H1 (cell line): ENCODE results near the gene PHRF1. TPM values are rescaled to one million over a fixed set of nuclear protein-coding genes. Genes with fewer than 3 reads are reported as not detected.

ENCODE experiments used
- CTCF ChIA-PET: fragments of 300-600 bp; sonication (Branson Sonifier 250); formaldehyde crosslinking; loops from one replicate; lab custom pipeline; 2021; ENCODE audit not compliant: partially characterized antibody; lab: Charles Lee
- POLR2A ChIA-PET: fragments of 300-600 bp; sonication (Branson Sonifier 250); formaldehyde crosslinking; loops from one replicate; lab custom pipeline; 2021; ENCODE audit warnings: inconsistent platforms; ENCODE audit not compliant: partially characterized antibody; lab: Charles Lee
- DNase-seq, 2 experiments: peaks; one replicate each; pipeline versions ENCODE4 v3.0.0 to v3.0.0-alpha.2; 2010 to 2022; ENCODE audit warnings: low spot score in 2 of 2, low read depth in 1 of 2, mixed read lengths in 1 of 2
- FAIRE-seq: peaks from 2 replicates; lab custom pipeline; 2011; peaks lifted over from hg19 to GRCh38; lab: Jason Lieb, UNC
- H2AFZ ChIP-seq: 2 replicates; pipeline ENCODE4 v1.8.1; 2012; ENCODE audit warnings: low read length, inconsistent platforms
- H2AK5ac ChIP-seq: 2 replicates; pipeline ENCODE4 v1.6.1; 2013; ENCODE audit warnings: low read depth, low read length
- H2BK120ac ChIP-seq: replicated peaks from 2 replicates; pipeline ENCODE3; 2013; ENCODE audit warnings: low read depth, low read length, inconsistent platforms
- H2BK12ac ChIP-seq: 2 replicates; pipeline ENCODE4 v1.6.1; 2013; ENCODE audit warnings: low read depth, low read length
- H2BK15ac ChIP-seq: 2 replicates; pipeline ENCODE4 v1.6.1; 2013; ENCODE audit warnings: low read length
- H2BK20ac ChIP-seq: 2 replicates; pipeline ENCODE4 v1.6.1; 2013; ENCODE audit warnings: low read length
- H2BK5ac ChIP-seq: 2 replicates; pipeline ENCODE4 v1.6.1; 2013; ENCODE audit warnings: low read depth, low read length
- H3K14ac ChIP-seq: 2 replicates; pipeline ENCODE4 v1.6.1; 2013; ENCODE audit warnings: inconsistent platforms; ENCODE audit not compliant: insufficient read length
- H3K18ac ChIP-seq: 2 replicates; pipeline ENCODE4 v1.6.1; 2013; ENCODE audit warnings: low read length; ENCODE audit errors: extremely low read depth
- H3K23ac ChIP-seq: 2 replicates; pipeline ENCODE4 v1.6.1; 2013; ENCODE audit warnings: inconsistent platforms; ENCODE audit not compliant: insufficient read length
- H3K23me2 ChIP-seq: 2 replicates; pipeline ENCODE4 v1.6.1; 2013; ENCODE audit warnings: low read depth, low read length
- H3K27ac ChIP-seq: 2 replicates; pipeline ENCODE4 v1.6.1; 2011; ENCODE audit warnings: low read depth, low read length, inconsistent platforms
- H3K27me3 ChIP-seq, 4 experiments: replicated peaks in 1 of 4; 1 replicate in 1 of 4; 2 replicates in 3 of 4; pipeline versions ENCODE4 v1.6.1 to v1.8.1; 2011 to 2013; ENCODE audit warnings: low read length in 3 of 4, mild to moderate bottlenecking in 3 of 4, inconsistent platforms in 2 of 4, mixed read lengths in 2 of 4, moderate library complexity in 1 of 4; ENCODE audit not compliant: control insufficient read depth in 3 of 4, insufficient read depth in 3 of 4; ENCODE audit errors: extremely low read depth in 1 of 4
- H3K36me3 ChIP-seq, 4 experiments: 2 replicates each; pipeline versions ENCODE4 v1.6.1 to v1.8.1; 2011 to 2013; ENCODE audit warnings: mild to moderate bottlenecking in 4 of 4, low read length in 3 of 4, moderate library complexity in 2 of 4, control low read depth in 1 of 4, inconsistent platforms in 1 of 4; ENCODE audit not compliant: insufficient read depth in 4 of 4, control insufficient read depth in 2 of 4
- H3K4ac ChIP-seq: replicated peaks from 2 replicates; pipeline ENCODE3; 2013; ENCODE audit warnings: low read length, low read depth, mixed read lengths, inconsistent platforms; ENCODE audit not compliant: insufficient read length
- H3K4me1 ChIP-seq, 4 experiments: replicated peaks in 1 of 4; 1 replicate in 1 of 4; 2 replicates in 3 of 4; pipeline versions ENCODE4 v1.6.1 to v1.8.1; 2011 to 2013; ENCODE audit warnings: low read length in 3 of 4, inconsistent platforms in 2 of 4, mixed read lengths in 1 of 4; ENCODE audit not compliant: insufficient read depth in 4 of 4, control insufficient read depth in 3 of 4
- H3K4me2 ChIP-seq, 2 experiments: 2 replicates each; pipeline versions ENCODE4 v1.6.1 to v1.8.1; 2011 to 2013; ENCODE audit warnings: low read depth in 2 of 2, low read length in 2 of 2, control low read depth in 1 of 2, inconsistent platforms in 1 of 2, mild to moderate bottlenecking in 1 of 2; ENCODE audit not compliant: insufficient read depth in 1 of 2
- H3K4me3 ChIP-seq, 4 experiments: fragments of 200-600, 300-600 bp in 1 of 4; sonication (generic), shearing (Covaris generic), sonication (Bioruptor Twin) in 1 of 4; 2 replicates each; pipeline versions ENCODE4 v1.5.1 to v1.8.1; 2011 to 2016; ENCODE audit warnings: low read length in 4 of 4, low read depth in 3 of 4, control low read depth in 2 of 4, inconsistent platforms in 2 of 4, mild to moderate bottlenecking in 2 of 4, mixed read lengths in 1 of 4, moderate library complexity in 1 of 4; ENCODE audit not compliant: insufficient read depth in 2 of 4; ENCODE audit errors: extremely low read depth in 1 of 4
- H3K56ac ChIP-seq: replicated peaks from 2 replicates; pipeline ENCODE3; 2013; ENCODE audit warnings: low read depth, mild to moderate bottlenecking, mixed read lengths, low read length, inconsistent platforms; ENCODE audit not compliant: insufficient read length
- H3K79me1 ChIP-seq: 2 replicates; pipeline ENCODE4 v1.6.1; 2013; ENCODE audit warnings: low read depth, low read length, control low read depth
- H3K79me2 ChIP-seq, 2 experiments: 2 replicates each; pipeline versions ENCODE4 v1.6.1 to v1.8.1; 2012 to 2013; ENCODE audit warnings: low read length in 2 of 2, mild to moderate bottlenecking in 2 of 2, inconsistent platforms in 1 of 2; ENCODE audit not compliant: insufficient read depth in 2 of 2, control insufficient read depth in 1 of 2
- H3K9ac ChIP-seq, 4 experiments: replicated peaks in 1 of 4; 1 replicate in 1 of 4; 2 replicates in 3 of 4; pipeline versions ENCODE4 v1.6.1 to v1.8.1; 2011 to 2013; ENCODE audit warnings: low read depth in 3 of 4, low read length in 3 of 4, control low read depth in 2 of 4, mild to moderate bottlenecking in 2 of 4, moderate library complexity in 2 of 4, inconsistent platforms in 1 of 4; ENCODE audit errors: extremely low read depth in 1 of 4
- H3K9me3 ChIP-seq, 2 experiments: 2 replicates each; pipeline versions ENCODE4 v1.6.1 to v1.8.1; 2012 to 2013; ENCODE audit warnings: mild to moderate bottlenecking in 2 of 2, moderate library complexity in 2 of 2, control low read depth in 1 of 2, inconsistent platforms in 1 of 2, low read depth in 1 of 2, low read length in 1 of 2, mixed read lengths in 1 of 2; ENCODE audit not compliant: insufficient read depth in 2 of 2
- H4K20me1 ChIP-seq, 2 experiments: replicated peaks in 1 of 2; 2 replicates each; pipeline versions ENCODE3 to v1.8.1; 2011 to 2013; ENCODE audit warnings: inconsistent platforms in 2 of 2, low read length in 2 of 2, mild to moderate bottlenecking in 1 of 2; ENCODE audit not compliant: insufficient read depth in 2 of 2, control insufficient read depth in 1 of 2
- H4K5ac ChIP-seq: 2 replicates; pipeline ENCODE4 v1.6.1; 2013; ENCODE audit warnings: low read length, low read depth, mixed read lengths, inconsistent platforms; ENCODE audit not compliant: insufficient read length
- H4K8ac ChIP-seq: 2 replicates; pipeline ENCODE4 v1.8.0; 2013; ENCODE audit warnings: mild to moderate bottlenecking, moderate library complexity, low read length, inconsistent platforms; ENCODE audit not compliant: insufficient read depth; ENCODE audit errors: extremely low read depth
- H4K91ac ChIP-seq: replicated peaks from 2 replicates; pipeline ENCODE3; 2013; ENCODE audit warnings: low read length, mixed read lengths, inconsistent platforms; ENCODE audit not compliant: insufficient read length
- ATF3 ChIP-seq: IDR thresholded peaks from 2 replicates; pipeline ENCODE4 v1.6.1; 2011; ENCODE audit warnings: low read depth, mild to moderate bottlenecking, low read length; ENCODE audit not compliant: insufficient read depth
- CHD2 ChIP-seq: IDR thresholded peaks from 2 replicates; pipeline ENCODE4 v1.6.1; 2012; ENCODE audit warnings: low read length, improper control_type of control experiment
- E2F6 ChIP-seq: IDR thresholded peaks from 2 replicates; pipeline ENCODE4 v1.6.1; 2012; ENCODE audit warnings: inconsistent platforms
- EZH2 ChIP-seq: fragments of 200-600 bp; sonication (generic); IDR thresholded peaks from 2 replicates; pipeline ENCODE4 v1.7.1; 2012; ENCODE audit warnings: low read depth, mild to moderate bottlenecking, moderate library complexity, low read length, inconsistent platforms; ENCODE audit not compliant: severe bottlenecking
- JUND ChIP-seq: IDR thresholded peaks from 2 replicates; pipeline ENCODE4 v1.6.1; 2011; ENCODE audit warnings: mild to moderate bottlenecking, improper control_type of control experiment, low read length
- KDM1A ChIP-seq: fragments of 200-600, 300-600 bp; sonication (generic); IDR thresholded peaks from 2 replicates; pipeline ENCODE4 v1.7.1; 2016; ENCODE audit warnings: mild to moderate bottlenecking, low read length, borderline replicate concordance
- RAD21 ChIP-seq, 2 experiments: IDR thresholded peaks in 1 of 2; conservative IDR thresholded peaks in 1 of 2; 2 replicates each; pipeline ENCODE4 v1.6.1; 2011; ENCODE audit warnings: low read depth in 2 of 2, low read length in 2 of 2, improper control_type of control experiment in 1 of 2, inconsistent platforms in 1 of 2, mild to moderate bottlenecking in 1 of 2, moderate library complexity in 1 of 2
- SRF ChIP-seq: IDR thresholded peaks from 2 replicates; pipeline ENCODE4 v1.6.1; 2011; ENCODE audit warnings: mild to moderate bottlenecking, low read depth, low read length, moderate library complexity
- WGBS, 2 experiments: shearing (Covaris generic) in 1 of 2; methylation state at CpG; one replicate each; pipeline versions ENCODE4 v1.1.6 to v1.1.7; 2013 to 2015; ENCODE audit warnings: low lambda C conversion rate in 2 of 2, mixed read lengths in 2 of 2, inconsistent platforms in 1 of 2, low coverage in 1 of 2, missing lambda C conversion rate in 1 of 2; ENCODE audit not compliant: insufficient replicate concordance in 2 of 2, insufficient coverage in 1 of 2, insufficient read length in 1 of 2; ENCODE audit errors: extremely low coverage in 1 of 2, missing lambda C conversion rate in 1 of 2; 5-methylcytosine and 5-hydroxymethylcytosine counted together
- polyA plus RNA-seq, 7 experiments: library from polyadenylated mRNA; depleted of rRNA in 3 of 7; stranded (reverse) in 5 of 7; unstranded in 2 of 7; fragments of >200 nt in 5 of 7; fragments of 200-250 nt in 2 of 7; gene quantifications; 1 replicate in 5 of 7; 2 replicates in 1 of 7; 4 replicates in 1 of 7; pipeline versions ENCODE4 v1.2.1 to v1.2.3, GENCODE V29; 2011 to 2013; ENCODE audit warnings: missing spikeins in 2 of 7, mixed read lengths in 2 of 7
- total RNA-seq: library from RNA; stranded (reverse); fragmentation: NEBNext Ultra II Directional; extraction: Animal tissue kit (Norgen Biotek cat#: 25700); gene quantifications from 2 replicates; pipeline ENCODE4 v1.2.1, GENCODE V29; 2021

Gene PHRF1
- total and polyA plus RNA-seq, 2 of the 8 experiments (the other 6 are each of a cell fraction or from before 2014, with no cell fraction given), result 13.4 to 37.3 TPM

- no peak overlapping the region for H3K18ac ChIP-seq
- no peak for FAIRE-seq
- no peak overlapping the region for H3K4me3 ChIP-seq
- H4K91ac ChIP-seq, result no peak overlapping the region
- TF ChIP-seq SRF (no peak), CHD2 (no peak), JUND (no peak), RAD21 (IDR thresholded peaks at IDR 0.05 in 1 of 2, conservative IDR thresholded peaks at IDR 0.05 in 1 of 2; ENCODE audit: low read depth in 2 of 2, low read length in 2 of 2) (no peak), E2F6 (no peak), ATF3 (no peak), EZH2 (no peak), KDM1A (no peak)
- ChIA-PET CTCF (no interaction called here), POLR2A (no interaction called here)
- H3K23ac ChIP-seq, result no peak overlapping the region
- no peak overlapping the region for H4K8ac ChIP-seq
- no peak overlapping the region for H3K27ac ChIP-seq
- 96% methylated on average over 27 of the region's 30 CpGs; no CpG with 5 or more reads in 1 of the 2 experiments for WGBS, 2 experiments
- H4K5ac ChIP-seq, result no peak overlapping the region
- H3K23me2 ChIP-seq, result no peaks in the 10 kb centered on the region
- no peaks in the 10 kb centered on the region for H3K4me1 ChIP-seq
- H3K79me1 ChIP-seq, result peaks cover 4% of the 10 kb centered on the region; the same call in 1 of the 2 replicates
- H2BK15ac ChIP-seq, result no peak overlapping the region
- no peak overlapping the region for H2AK5ac ChIP-seq
- H3K27me3 ChIP-seq, result no peaks in the 10 kb centered on the region
- H3K14ac ChIP-seq, result no peak overlapping the region
- no peak overlapping the region for H3K56ac ChIP-seq
- DNase-seq, result no peak
- H4K20me1 ChIP-seq, result peaks cover 4 to 12% of the 10 kb centered on the region in 2 experiments
- no peaks in the 10 kb centered on the region for H3K9me3 ChIP-seq
- no peak overlapping the region for H3K9ac ChIP-seq
- H3K4me2 ChIP-seq, result no peak overlapping the region
- H2BK5ac ChIP-seq, result no peak overlapping the region
- H3K4ac ChIP-seq, result no peak overlapping the region
- H3K79me2 ChIP-seq, result no peaks in the 10 kb centered on the region
- H2BK12ac ChIP-seq, result no peak overlapping the region
- H2AFZ ChIP-seq, result no peak overlapping the region
- H2BK120ac ChIP-seq, result no peak overlapping the region
- H2BK20ac ChIP-seq, result no peak overlapping the region
- H3K36me3 ChIP-seq, result peaks cover 16 to 56% (median 50%) of the 10 kb centered on the region in 4 experiments
Observed at GRCh38 chr11:598005-598680, 21.9 kb downstream of the PHRF1 start.
